Measurements from ENCODE around the gene ABCA2. TPM values are rescaled to one million over a fixed set of nuclear protein-coding genes. Genes with fewer than 3 reads are reported as not detected.
"Not testable (repeated sequence)": the region's sequence is repeated elsewhere in the genome, so short reads cannot be mapped to it uniquely, and the experiment has no call there.

ABCA2 gene
- total RNA-seq, 4 donors from 2014 or later = 136 to 291 (median 196) TPM

- Histone ChIP-seq H3K4me1 (peaks cover 0 to 22% (median 8%) of the 10 kb centered on the region in 4 donors), H3K36me3 (no peaks in the 10 kb centered on the region), H3K4me3 (no peak overlapping the region), H3K9me3 (no peaks in the 10 kb centered on the region), H3K27me3 (no peaks in the 10 kb centered on the region), H3K27ac (peak overlapping the region in 2 of 4 donors; percentile 36 to 48)
- WGBS, 2 donors = 67 to 77% methylated on average over 9 to 10 of the region's 26 CpGs
- no peak for DNase-seq (ENCODE audit: low spot score in 2 of 2)
- TF ChIP-seq CTCF (IDR thresholded peaks at IDR 0.05) (no peak), EP300 (IDR thresholded peaks at IDR 0.05) (no peak), POLR2A (IDR thresholded peaks at IDR 0.05) (no peak)
These were observed 35.4 kb upstream of the ABCA2 start for GRCh38 chr9:137063311-137064026.

- not testable (repeated sequence) for DNase-seq (ENCODE audit: low spot score in 2 of 2); H3K9me3 ChIP-seq; H3K36me3 ChIP-seq; H3K27me3 ChIP-seq; H3K4me3 ChIP-seq; H3K27ac ChIP-seq
- WGBS, 2 donors = 58 to 65% methylated on average over 6 to 8 of the region's 9 CpGs
- peaks cover 0 to 23% (median 8%) of the 10 kb centered on the region in 4 donors for H3K4me1 ChIP-seq
These were observed 34.8 kb upstream of the ABCA2 start for GRCh38 chr9:137062798-137063197.

GRCh38 chr9:137062384-137062783 lies 34.3 kb upstream of the ABCA2 start:
- 80 to 88% methylated on average over 15 of the region's 15 CpGs for WGBS, 2 donors
- DNase-seq (ENCODE audit: low spot score in 2 of 2) = no peak

GRCh38 chr9:137058521-137059234 lies 30.6 kb upstream of the ABCA2 start:
- Histone ChIP-seq H3K4me1 (peaks cover 3 to 51% (median 25%) of the 10 kb centered on the region in 4 donors), H3K27ac (no peak overlapping the region), H3K27me3 (peaks cover 0 to 5% of the 10 kb centered on the region in 2 donors), H3K9me3 (no peaks in the 10 kb centered on the region), H3K36me3 (no peaks in the 10 kb centered on the region), H3K4me3 (no peak overlapping the region)
- no peak for DNase-seq (ENCODE audit: low spot score in 2 of 2)
- 88 to 93% methylated on average over 9 of the region's 9 CpGs for WGBS, 2 donors
- TF ChIP-seq CTCF (IDR thresholded peaks at IDR 0.05) (no peak), EP300 (IDR thresholded peaks at IDR 0.05) (no peak), POLR2A (IDR thresholded peaks at IDR 0.05) (no peak)

More at GRCh38 chr9:137062384-137062783, 34.3 kb upstream of the ABCA2 start:
- peaks cover 0 to 27% (median 8%) of the 10 kb centered on the region in 4 donors for H3K4me1 ChIP-seq
- no peak overlapping the region for H3K4me3 ChIP-seq
- H3K36me3 ChIP-seq = no peaks in the 10 kb centered on the region
- TF ChIP-seq POLR2A (IDR thresholded peaks at IDR 0.05) (no peak), EP300 (IDR thresholded peaks at IDR 0.05) (no peak), CTCF (IDR thresholded peaks at IDR 0.05) (no peak)
- no peaks in the 10 kb centered on the region for H3K9me3 ChIP-seq
- H3K27ac ChIP-seq = no peak overlapping the region
- no peaks in the 10 kb centered on the region for H3K27me3 ChIP-seq

GRCh38 chr9:137057545-137057944 lies 29.5 kb upstream of the ABCA2 start:
- Histone ChIP-seq H3K4me3 (no peak overlapping the region), H3K27ac (peak overlapping the region in 1 of 4 donors; percentile 29), H3K27me3 (peaks cover 0 to 16% of the 10 kb centered on the region in 2 donors), H3K36me3 (no peaks in the 10 kb centered on the region), H3K4me1 (peaks cover 3 to 54% (median 32%) of the 10 kb centered on the region in 4 donors), H3K9me3 (no peaks in the 10 kb centered on the region)
- DNase-seq (ENCODE audit: low spot score in 2 of 2) = no peak
- TF ChIP-seq EP300 (IDR thresholded peaks at IDR 0.05) (no peak), POLR2A (IDR thresholded peaks at IDR 0.05) (no peak)
- WGBS, 2 donors = 64 to 66% methylated on average over 16 of the region's 16 CpGs
